Measurements from ENCODE around the gene LARGE1.
"Not testable (repeated sequence)": the region's sequence is repeated elsewhere in the genome, so short reads cannot be mapped to it uniquely, and the experiment has no call there.

Gene LARGE1

DNA sequence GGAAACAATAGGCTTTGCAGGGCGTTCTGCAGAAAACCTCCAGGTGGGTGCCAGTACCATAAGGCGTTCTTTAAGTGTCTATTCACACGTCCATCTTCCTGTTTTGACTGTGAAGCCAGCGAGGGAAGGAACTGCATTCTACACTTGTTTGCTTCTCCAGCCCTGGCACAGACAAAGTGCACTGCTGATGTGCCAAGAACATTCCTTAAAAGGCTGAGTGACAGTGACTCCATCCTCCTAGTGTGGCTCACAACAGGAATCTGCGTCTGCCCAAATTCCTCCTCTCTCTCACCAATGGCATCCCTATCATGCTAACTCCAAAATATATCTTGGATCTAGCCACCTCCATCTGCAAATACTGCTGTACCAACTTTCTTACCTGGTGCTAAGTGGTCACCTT lies 454.7 kb downstream of the LARGE1 start:
- H3K9me3 Mint-ChIP-seq, result peaks cover 3% of the 10 kb centered on the region
- no peaks in the 10 kb centered on the region for H3K27me3 Mint-ChIP-seq
- H3K4me1 Mint-ChIP-seq, result peaks cover 3% of the 10 kb centered on the region
- no peak overlapping the region for H3K27ac Mint-ChIP-seq
- H3K36me3 Mint-ChIP-seq, result peaks cover 17% of the 10 kb centered on the region
- no peak for ATAC-seq
- no peak overlapping the region for H3K4me3 Mint-ChIP-seq

DNA sequence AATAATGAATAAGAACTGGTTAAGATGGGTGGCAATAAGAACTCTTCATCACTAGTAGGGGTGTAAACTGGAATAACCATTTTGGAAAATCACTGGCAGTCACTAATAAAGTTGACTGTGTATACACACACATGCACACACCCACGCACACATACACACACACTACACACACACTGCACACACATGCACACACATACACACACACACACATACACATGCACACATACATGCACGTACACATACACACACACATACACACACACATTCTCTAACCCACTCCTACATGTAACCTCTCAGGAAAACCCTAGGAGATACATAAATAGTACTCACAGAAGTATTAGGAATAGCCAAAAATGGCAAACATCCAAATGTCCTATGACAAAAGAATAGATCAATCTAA lies 455.6 kb downstream of the LARGE1 start:
- H3K9me3 Mint-ChIP-seq, result peaks cover 3% of the 10 kb centered on the region
- no peaks in the 10 kb centered on the region for H3K4me1 Mint-ChIP-seq
- no peaks in the 10 kb centered on the region for H3K27me3 Mint-ChIP-seq
- H3K27ac Mint-ChIP-seq, result no peak overlapping the region
- H3K4me3 Mint-ChIP-seq, result no peak overlapping the region
- ATAC-seq, result no peak
- H3K36me3 Mint-ChIP-seq, result peaks cover 17% of the 10 kb centered on the region

DNA sequence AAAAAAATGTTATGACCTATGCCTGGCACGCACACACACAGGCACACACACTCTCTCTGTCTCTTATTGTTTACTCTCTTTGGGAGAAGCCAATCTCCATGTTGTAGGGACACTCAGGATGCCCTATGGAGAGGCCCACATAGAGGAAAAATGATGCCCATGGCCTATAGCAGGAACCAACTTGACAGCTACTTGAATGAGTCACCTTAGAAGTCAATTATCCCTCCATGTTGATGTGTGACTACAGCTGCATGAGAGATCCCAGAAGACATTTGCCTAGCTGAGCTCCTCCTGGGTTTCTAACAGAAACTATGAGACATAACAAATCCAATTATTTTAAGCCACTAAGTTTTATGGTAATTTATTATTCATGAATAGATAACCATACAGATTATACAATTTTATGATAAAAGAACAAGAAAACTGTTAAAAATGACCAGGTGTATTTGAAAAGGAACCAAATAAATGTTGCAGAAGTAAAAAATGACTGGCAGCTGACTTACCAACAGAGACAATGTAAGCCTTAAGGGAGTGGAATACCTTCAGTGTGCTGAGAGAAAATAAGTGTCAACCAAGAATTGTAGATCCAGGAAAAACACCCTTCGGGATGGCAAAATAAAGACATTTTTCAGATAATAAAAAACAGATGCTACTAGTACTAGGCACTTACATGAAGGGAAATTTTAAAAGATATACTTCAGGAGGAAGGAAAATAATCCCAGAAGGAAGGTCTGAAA lies 458.4 kb downstream of the LARGE1 start:
- Mint-ChIP-seq H3K4me1 (no peaks in the 10 kb centered on the region), H3K4me3 (no peak overlapping the region), H3K27ac (no peak overlapping the region), H3K36me3 (peaks cover 17% of the 10 kb centered on the region), H3K27me3 (no peaks in the 10 kb centered on the region), H3K9me3 (peaks cover 3% of the 10 kb centered on the region)
- no peak for ATAC-seq

- H3K27ac Mint-ChIP-seq, H3K4me3 Mint-ChIP-seq, H3K9me3 Mint-ChIP-seq, H3K4me1 Mint-ChIP-seq, ATAC-seq, H3K27me3 Mint-ChIP-seq: not testable (repeated sequence)
- H3K36me3 Mint-ChIP-seq, result peaks cover 17% of the 10 kb centered on the region
Measured at GRCh38 chr22:33461245-33461644, 459.0 kb downstream of the LARGE1 start.

- Mint-ChIP-seq H3K4me1 (no peaks in the 10 kb centered on the region), H3K4me3 (no peak overlapping the region), H3K27ac (no peak overlapping the region), H3K36me3 (peaks cover 17% of the 10 kb centered on the region), H3K9me3 (no peaks in the 10 kb centered on the region), H3K27me3 (no peaks in the 10 kb centered on the region)
- no peak for ATAC-seq
Measured at GRCh38 chr22:33459137-33459536, 461.1 kb downstream of the LARGE1 start.

DNA sequence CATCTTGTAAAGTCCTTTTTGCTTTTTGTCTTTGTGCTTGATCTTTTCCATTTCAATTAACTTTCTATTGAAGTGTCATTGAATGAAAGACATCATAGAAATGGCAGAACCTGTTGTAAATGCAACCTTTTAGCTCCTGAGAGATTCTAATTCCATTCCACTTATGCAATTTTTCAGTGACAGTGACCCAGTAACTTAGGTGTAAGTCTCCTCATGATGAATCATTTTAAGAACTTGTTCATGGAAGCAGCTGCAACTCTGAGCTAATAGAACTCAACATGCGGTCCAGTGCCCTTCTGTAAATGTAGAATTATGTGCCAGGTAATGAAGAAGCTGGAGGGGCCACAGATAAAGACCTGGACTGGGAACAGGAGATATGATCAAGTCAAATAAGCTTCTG lies 463.8 kb downstream of the LARGE1 start:
- Mint-ChIP-seq H3K4me3 (no peak overlapping the region), H3K27me3 (no peaks in the 10 kb centered on the region), H3K9me3 (no peaks in the 10 kb centered on the region), H3K27ac (no peak overlapping the region), H3K36me3 (peaks cover 15% of the 10 kb centered on the region), H3K4me1 (no peaks in the 10 kb centered on the region)
- no peak for ATAC-seq

DNA sequence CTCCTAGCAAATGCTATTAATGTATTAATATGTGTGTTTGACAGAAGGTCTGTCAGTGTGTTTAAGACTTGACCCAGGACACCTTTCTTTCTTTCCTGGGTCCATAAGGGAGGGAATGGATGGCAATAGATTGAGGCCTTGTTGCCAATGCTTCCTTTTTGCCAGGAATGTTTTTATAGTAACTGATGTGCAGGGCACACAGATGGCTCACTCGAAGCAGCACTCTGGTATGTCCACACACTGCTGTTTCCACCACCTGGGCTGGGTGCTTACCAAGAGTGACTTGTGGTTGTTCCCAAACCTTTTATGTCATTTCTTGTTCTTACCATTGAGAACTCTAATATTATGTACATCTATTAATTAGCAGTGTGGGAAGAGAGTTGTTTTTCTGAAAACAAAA lies 465.2 kb downstream of the LARGE1 start:
- no peak overlapping the region for H3K4me3 Mint-ChIP-seq
- peaks cover 6% of the 10 kb centered on the region for H3K36me3 Mint-ChIP-seq
- H3K9me3 Mint-ChIP-seq, result no peaks in the 10 kb centered on the region
- no peaks in the 10 kb centered on the region for H3K4me1 Mint-ChIP-seq
- no peak for ATAC-seq
- H3K27me3 Mint-ChIP-seq, result no peaks in the 10 kb centered on the region
- no peak overlapping the region for H3K27ac Mint-ChIP-seq

DNA sequence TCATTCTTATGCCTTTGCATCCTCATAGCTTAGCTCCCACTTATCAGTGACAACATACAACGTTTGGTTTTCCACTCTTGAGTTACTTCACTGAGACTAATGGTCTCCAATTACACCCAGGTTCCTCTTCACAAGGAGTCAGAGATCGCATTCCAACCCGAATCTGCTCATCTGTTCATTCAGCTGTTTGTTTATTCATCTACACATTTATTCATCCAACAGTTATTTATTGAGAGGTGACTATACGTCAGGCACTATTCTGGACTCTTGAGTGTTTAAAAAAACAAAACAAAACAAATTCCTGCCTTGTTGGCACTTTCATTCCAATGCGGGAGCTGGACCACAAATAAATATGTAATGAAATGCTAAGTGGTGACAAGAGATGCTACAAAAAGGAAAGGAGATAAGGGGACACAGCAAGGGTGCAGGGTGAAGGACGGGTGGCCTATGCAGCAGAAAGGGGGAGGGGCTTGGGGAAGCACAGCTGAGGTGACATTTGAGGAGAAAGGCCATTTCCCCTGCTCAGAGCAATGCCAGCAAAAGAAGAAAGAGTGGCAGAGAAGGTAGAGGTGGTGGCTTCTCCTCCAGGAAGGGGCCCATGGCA lies 468.3 kb downstream of the LARGE1 start:
- no peak overlapping the region for H3K27ac Mint-ChIP-seq
- H3K4me3 Mint-ChIP-seq, result no peak overlapping the region
- ATAC-seq, result no peak
- peaks cover 6% of the 10 kb centered on the region for H3K36me3 Mint-ChIP-seq
- no peaks in the 10 kb centered on the region for H3K9me3 Mint-ChIP-seq
- no peaks in the 10 kb centered on the region for H3K27me3 Mint-ChIP-seq
- H3K4me1 Mint-ChIP-seq, result peaks cover 6% of the 10 kb centered on the region

- H3K4me1 Mint-ChIP-seq, result peaks cover 6% of the 10 kb centered on the region
- no peak overlapping the region for H3K27ac Mint-ChIP-seq
- peaks cover 6% of the 10 kb centered on the region for H3K36me3 Mint-ChIP-seq
- H3K4me3 Mint-ChIP-seq, result no peak overlapping the region
- no peak for ATAC-seq
- H3K27me3 Mint-ChIP-seq, result no peaks in the 10 kb centered on the region
- no peaks in the 10 kb centered on the region for H3K9me3 Mint-ChIP-seq
Measured at GRCh38 chr22:33450756-33451155, 469.5 kb downstream of the LARGE1 start.

DNA sequence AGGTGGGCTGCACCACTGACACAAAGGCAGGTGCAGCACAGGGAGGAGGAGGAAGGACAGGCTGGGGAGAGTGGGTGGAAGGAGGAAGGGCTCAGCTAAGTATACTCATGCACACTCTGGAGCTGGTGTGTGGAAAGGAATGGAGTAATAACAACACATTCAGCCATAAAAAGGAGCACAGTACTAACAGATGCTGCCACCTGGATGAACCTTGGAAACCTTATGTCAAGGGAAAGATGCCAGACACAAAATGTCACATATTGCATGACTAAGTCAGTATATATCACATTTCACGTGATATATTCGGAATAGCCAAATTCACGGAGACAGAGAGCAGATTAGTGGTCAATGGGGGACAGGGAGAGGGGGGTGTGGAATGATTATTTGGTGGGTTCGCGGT lies 472.5 kb downstream of the LARGE1 start:
- no peak overlapping the region for H3K4me3 Mint-ChIP-seq
- no peaks in the 10 kb centered on the region for H3K27me3 Mint-ChIP-seq
- no peak overlapping the region for H3K27ac Mint-ChIP-seq
- peaks cover 6% of the 10 kb centered on the region for H3K4me1 Mint-ChIP-seq
- H3K9me3 Mint-ChIP-seq, result no peaks in the 10 kb centered on the region
- H3K36me3 Mint-ChIP-seq, result peaks cover 6% of the 10 kb centered on the region
- no peak for ATAC-seq

GRCh38 chr22:33443683-33444082 lies 476.6 kb downstream of the LARGE1 start:
- ATAC-seq, result no peak
- peaks cover 13% of the 10 kb centered on the region for H3K4me1 Mint-ChIP-seq
- H3K27me3 Mint-ChIP-seq, result no peaks in the 10 kb centered on the region
- H3K4me3 Mint-ChIP-seq, result no peak overlapping the region
- no peaks in the 10 kb centered on the region for H3K36me3 Mint-ChIP-seq
- H3K27ac Mint-ChIP-seq, result no peak overlapping the region
- H3K9me3 Mint-ChIP-seq, result no peaks in the 10 kb centered on the region

GRCh38 chr22:33440756-33441155 lies 479.5 kb downstream of the LARGE1 start:
- no peak overlapping the region for H3K4me3 Mint-ChIP-seq
- no peaks in the 10 kb centered on the region for H3K9me3 Mint-ChIP-seq
- no peaks in the 10 kb centered on the region for H3K36me3 Mint-ChIP-seq

DNA sequence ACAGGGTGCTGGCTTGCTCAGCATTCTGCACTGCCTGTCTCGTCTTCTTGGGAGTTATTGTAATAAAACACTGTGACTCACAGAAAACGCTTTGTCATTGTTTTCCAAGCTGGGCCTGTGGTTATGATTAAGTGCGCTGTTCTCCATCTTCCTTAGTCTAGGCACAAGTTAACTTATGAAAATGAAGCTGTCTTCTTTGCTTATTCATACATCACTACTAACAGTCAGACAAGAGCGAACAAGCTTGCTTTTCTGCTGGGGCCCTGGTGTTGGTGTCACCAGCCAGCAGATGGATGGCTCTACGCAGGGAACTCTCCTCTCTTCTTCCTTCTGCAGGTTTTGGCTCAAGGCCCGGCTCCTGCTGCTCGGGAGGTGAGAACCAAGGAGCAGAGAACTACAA lies 482.0 kb downstream of the LARGE1 start:
- no peaks in the 10 kb centered on the region for H3K9me3 Mint-ChIP-seq
- no peaks in the 10 kb centered on the region for H3K27me3 Mint-ChIP-seq
- H3K4me3 Mint-ChIP-seq, result no peak overlapping the region
- no peak overlapping the region for H3K27ac Mint-ChIP-seq
- peak; percentile 8 for ATAC-seq
- no peaks in the 10 kb centered on the region for H3K36me3 Mint-ChIP-seq
- peaks cover 7% of the 10 kb centered on the region for H3K4me1 Mint-ChIP-seq

More at GRCh38 chr22:33440756-33441155, 479.5 kb downstream of the LARGE1 start:
- Mint-ChIP-seq H3K27me3 (no peaks in the 10 kb centered on the region), H3K4me1 (peaks cover 7% of the 10 kb centered on the region), H3K27ac (no peak overlapping the region)
- no peak for ATAC-seq

DNA sequence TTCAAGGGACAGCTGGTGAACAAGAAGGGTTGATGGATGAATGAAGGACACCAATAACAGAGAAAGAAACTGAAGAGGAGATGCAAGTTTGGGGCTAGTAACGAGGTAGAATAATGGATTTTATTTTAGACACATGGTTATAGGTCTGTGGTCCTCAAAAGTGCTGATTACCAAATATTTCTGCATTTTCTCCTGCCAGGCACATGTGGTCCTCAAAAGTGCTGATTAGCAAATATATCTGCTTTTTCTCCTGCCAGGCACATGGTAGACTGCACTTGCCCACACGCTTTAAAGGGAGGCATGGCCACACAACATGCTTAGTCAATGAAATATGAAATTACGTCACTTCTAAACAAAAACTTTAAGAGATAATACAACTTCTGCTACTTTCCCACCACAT lies 489.0 kb downstream of the LARGE1 start:
- Mint-ChIP-seq H3K4me3 (no peak overlapping the region), H3K4me1 (no peaks in the 10 kb centered on the region), H3K27ac (no peak overlapping the region), H3K27me3 (no peaks in the 10 kb centered on the region), H3K36me3 (peaks cover 9% of the 10 kb centered on the region), H3K9me3 (no peaks in the 10 kb centered on the region)
- no peak for ATAC-seq

- Mint-ChIP-seq H3K27ac (no peak overlapping the region), H3K36me3 (peaks cover 9% of the 10 kb centered on the region), H3K4me1 (no peaks in the 10 kb centered on the region), H3K27me3 (no peaks in the 10 kb centered on the region), H3K4me3 (no peak overlapping the region), H3K9me3 (no peaks in the 10 kb centered on the region)
- ATAC-seq, result no peak
Measured at GRCh38 chr22:33429281-33429680, 491.0 kb downstream of the LARGE1 start.

DNA sequence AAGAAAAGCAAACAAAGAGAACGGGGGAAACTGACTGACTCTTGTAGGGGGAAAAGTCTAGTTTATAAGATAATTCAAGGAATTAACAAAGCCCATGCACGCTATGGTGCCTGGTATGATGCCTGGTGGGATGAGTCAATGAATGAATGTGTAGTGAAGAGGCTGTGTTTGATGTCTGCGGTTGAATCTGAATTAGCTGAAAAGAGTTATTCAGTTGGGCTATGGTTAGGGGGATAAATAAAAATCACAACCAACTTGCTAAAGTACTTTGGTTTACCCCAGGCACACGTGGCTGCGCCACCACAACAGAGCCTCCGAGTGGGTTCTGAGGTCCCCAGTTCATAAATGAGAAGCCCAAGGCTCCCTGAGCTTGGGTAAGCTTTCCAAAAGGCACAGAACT lies 492.8 kb downstream of the LARGE1 start:
- Mint-ChIP-seq H3K4me3 (no peak overlapping the region), H3K4me1 (no peaks in the 10 kb centered on the region), H3K9me3 (no peaks in the 10 kb centered on the region), H3K27me3 (no peaks in the 10 kb centered on the region), H3K36me3 (peaks cover 9% of the 10 kb centered on the region), H3K27ac (no peak overlapping the region)
- no peak for ATAC-seq
